Endothelial cell of umbilical vein (primary cell): Measurements from ENCODE around the gene PTGER3.

Source experiments
- POLR2A ChIP-seq: IDR thresholded peaks from 2 replicates; pipeline ENCODE4 v1.6.1; 2012; ENCODE audit warnings: low read depth, mild to moderate bottlenecking, control low read depth, low read length
- TF ChIP-seq, protein P1 (sequence below), 2 donors: IDR thresholded peaks; 1 replicate in 1 of 2; 2 replicates in 1 of 2; pipeline ENCODE4 v1.5.1; 2011; ENCODE audit warnings: low read length in 2 of 2, mild to moderate bottlenecking in 2 of 2, moderate library complexity in 2 of 2, control low read depth in 1 of 2, inconsistent platforms in 1 of 2, low read depth in 1 of 2; ENCODE audit not compliant: insufficient read depth in 1 of 2; ENCODE audit errors: extremely low read depth in 1 of 2

GRCh38 chr1:71086331-71086730 is 38.7 kb upstream of the PTGER3 start:
- TF ChIP-seq POLR2A: no peak
- TF ChIP-seq, protein P1, sequence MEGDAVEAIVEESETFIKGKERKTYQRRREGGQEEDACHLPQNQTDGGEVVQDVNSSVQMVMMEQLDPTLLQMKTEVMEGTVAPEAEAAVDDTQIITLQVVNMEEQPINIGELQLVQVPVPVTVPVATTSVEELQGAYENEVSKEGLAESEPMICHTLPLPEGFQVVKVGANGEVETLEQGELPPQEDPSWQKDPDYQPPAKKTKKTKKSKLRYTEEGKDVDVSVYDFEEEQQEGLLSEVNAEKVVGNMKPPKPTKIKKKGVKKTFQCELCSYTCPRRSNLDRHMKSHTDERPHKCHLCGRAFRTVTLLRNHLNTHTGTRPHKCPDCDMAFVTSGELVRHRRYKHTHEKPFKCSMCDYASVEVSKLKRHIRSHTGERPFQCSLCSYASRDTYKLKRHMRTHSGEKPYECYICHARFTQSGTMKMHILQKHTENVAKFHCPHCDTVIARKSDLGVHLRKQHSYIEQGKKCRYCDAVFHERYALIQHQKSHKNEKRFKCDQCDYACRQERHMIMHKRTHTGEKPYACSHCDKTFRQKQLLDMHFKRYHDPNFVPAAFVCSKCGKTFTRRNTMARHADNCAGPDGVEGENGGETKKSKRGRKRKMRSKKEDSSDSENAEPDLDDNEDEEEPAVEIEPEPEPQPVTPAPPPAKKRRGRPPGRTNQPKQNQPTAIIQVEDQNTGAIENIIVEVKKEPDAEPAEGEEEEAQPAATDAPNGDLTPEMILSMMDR (IDR thresholded peaks at IDR 0.05; ENCODE audit: extremely low read depth in 1 of 2, insufficient read depth in 1 of 2, low read depth in 1 of 2, low read length in 2 of 2): no peak
